Measurements from ENCODE around the gene GAL3ST3.

Gene GAL3ST3

GRCh38 chr11:66069715-66070603 is 21.0 kb upstream of the GAL3ST3 start, which contains the start of gene PACS1:
Gene PACS1, plus strand, starts transcription at chr11:66070272. Its CDS starts 215 bp downstream, at chr11:66070487.
- H3K4me3 ChIP-seq (ENCODE audit: control insufficient read depth, low read depth, low read length), result peak within 1 kb of the TSS; percentile 81

GRCh38 chr11:66068923-66069714 is 20.2 kb upstream of the GAL3ST3 start:
- peak; percentile 53 for DNase-seq (ENCODE audit: low read depth)
- TF ChIP-seq CTCF (IDR thresholded peaks at IDR 0.05; ENCODE audit: control insufficient read depth, insufficient read depth, low read depth, low read length, missing control alignments), result peak; percentile 19
- H3K4me3 ChIP-seq (ENCODE audit: control insufficient read depth, low read depth, low read length), result peak overlapping the region; percentile 44

More at GRCh38 chr11:66069715-66070603, 21.0 kb upstream of the GAL3ST3 start, which contains the start of gene PACS1:
- DNase-seq (ENCODE audit: low read depth), result peak; percentile 40
- TF ChIP-seq CTCF (IDR thresholded peaks at IDR 0.05; ENCODE audit: control insufficient read depth, insufficient read depth, low read depth, low read length, missing control alignments), result no peak

GRCh38 chr11:66068154-66068821 is 19.3 kb upstream of the GAL3ST3 start:
- peak; percentile 90 for TF ChIP-seq CTCF (IDR thresholded peaks at IDR 0.05; ENCODE audit: control insufficient read depth, insufficient read depth, low read depth, low read length, missing control alignments)
- H3K4me3 ChIP-seq (ENCODE audit: control insufficient read depth, low read depth, low read length), result no peak overlapping the region
- DNase-seq (ENCODE audit: low read depth), result no peak

GRCh38 chr11:66067640-66068039 is 18.7 kb upstream of the GAL3ST3 start:
- no peak overlapping the region for H3K4me3 ChIP-seq (ENCODE audit: control insufficient read depth, low read depth, low read length)
- no peak for TF ChIP-seq CTCF (IDR thresholded peaks at IDR 0.05; ENCODE audit: control insufficient read depth, insufficient read depth, low read depth, low read length, missing control alignments)
- no peak for DNase-seq (ENCODE audit: low read depth)

- H3K4me3 ChIP-seq (ENCODE audit: control insufficient read depth, low read depth, low read length), result no peak overlapping the region
- DNase-seq (ENCODE audit: low read depth), result no peak
- TF ChIP-seq CTCF (IDR thresholded peaks at IDR 0.05; ENCODE audit: control insufficient read depth, insufficient read depth, low read depth, low read length, missing control alignments), result no peak
These were observed 17.8 kb upstream of the GAL3ST3 start for GRCh38 chr11:66066751-66067150.

- no peak for DNase-seq (ENCODE audit: low read depth)
- no peak for TF ChIP-seq CTCF (IDR thresholded peaks at IDR 0.05; ENCODE audit: control insufficient read depth, insufficient read depth, low read depth, low read length, missing control alignments)
- no peak overlapping the region for H3K4me3 ChIP-seq (ENCODE audit: control insufficient read depth, low read depth, low read length)
These were observed 15.6 kb upstream of the GAL3ST3 start for GRCh38 chr11:66064571-66064970.

All from AG09309 (cell line).